Uterus (tissue), 2 donors: ENCODE measurements around the gene SMARCE1.

Experiments
- CTCF ChIP-seq, 4 experiments: fragments of 200-600 bp in 2 of 4; fragments of 450-650 bp in 2 of 4; sonication (generic) in 2 of 4; IDR thresholded peaks; one replicate each; pipeline ENCODE4 v1.5.1; 2016 to 2019; ENCODE audit warnings: antibody characterized with exemption in 4 of 4, mild to moderate bottlenecking in 2 of 4, moderate library complexity in 1 of 4
- POLR2A ChIP-seq, 2 donors: fragments of 450-650 bp; IDR thresholded peaks; one replicate each; pipeline ENCODE4 v1.6.1; 2016; ENCODE audit warnings: antibody characterized with exemption in 2 of 2, mild to moderate bottlenecking in 1 of 2, moderate library complexity in 1 of 2

GRCh38 chr17:40695874-40696472, 48.4 kb upstream of the SMARCE1 start:
- TF ChIP-seq CTCF (IDR thresholded peaks at IDR 0.05) = no peak
- no peak for TF ChIP-seq POLR2A (IDR thresholded peaks at IDR 0.05)
